ENCODE results near the gene CHCHD5.
A peak's percentile ranks its signal among the peaks of the same experiment; 100 is the strongest.

CHCHD5 gene

DNA sequence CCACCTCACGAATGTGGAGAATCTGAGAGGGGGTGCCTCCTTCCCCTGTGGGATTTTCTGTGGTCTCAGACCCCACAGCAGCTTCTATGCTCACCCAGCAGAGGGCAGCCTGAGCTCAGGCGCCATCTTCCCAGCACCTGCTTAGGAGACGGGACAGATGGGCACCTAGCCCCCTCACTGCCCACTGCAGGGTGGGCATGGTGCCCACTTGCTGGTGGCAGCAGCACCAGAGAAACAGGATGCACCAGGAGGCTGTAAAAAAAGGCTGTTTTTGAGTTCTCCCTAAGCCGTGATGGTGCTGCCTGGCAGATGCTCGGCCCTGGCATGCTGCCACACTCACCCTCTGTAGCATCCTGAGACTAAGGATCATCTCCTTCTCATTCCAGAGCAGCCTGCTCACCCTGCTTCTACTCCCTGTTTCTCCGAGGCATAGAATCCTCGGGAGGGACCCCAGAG is 42.2 kb downstream of the CHCHD5 start:
- peak; percentile 43 for DNase-seq

DNA sequence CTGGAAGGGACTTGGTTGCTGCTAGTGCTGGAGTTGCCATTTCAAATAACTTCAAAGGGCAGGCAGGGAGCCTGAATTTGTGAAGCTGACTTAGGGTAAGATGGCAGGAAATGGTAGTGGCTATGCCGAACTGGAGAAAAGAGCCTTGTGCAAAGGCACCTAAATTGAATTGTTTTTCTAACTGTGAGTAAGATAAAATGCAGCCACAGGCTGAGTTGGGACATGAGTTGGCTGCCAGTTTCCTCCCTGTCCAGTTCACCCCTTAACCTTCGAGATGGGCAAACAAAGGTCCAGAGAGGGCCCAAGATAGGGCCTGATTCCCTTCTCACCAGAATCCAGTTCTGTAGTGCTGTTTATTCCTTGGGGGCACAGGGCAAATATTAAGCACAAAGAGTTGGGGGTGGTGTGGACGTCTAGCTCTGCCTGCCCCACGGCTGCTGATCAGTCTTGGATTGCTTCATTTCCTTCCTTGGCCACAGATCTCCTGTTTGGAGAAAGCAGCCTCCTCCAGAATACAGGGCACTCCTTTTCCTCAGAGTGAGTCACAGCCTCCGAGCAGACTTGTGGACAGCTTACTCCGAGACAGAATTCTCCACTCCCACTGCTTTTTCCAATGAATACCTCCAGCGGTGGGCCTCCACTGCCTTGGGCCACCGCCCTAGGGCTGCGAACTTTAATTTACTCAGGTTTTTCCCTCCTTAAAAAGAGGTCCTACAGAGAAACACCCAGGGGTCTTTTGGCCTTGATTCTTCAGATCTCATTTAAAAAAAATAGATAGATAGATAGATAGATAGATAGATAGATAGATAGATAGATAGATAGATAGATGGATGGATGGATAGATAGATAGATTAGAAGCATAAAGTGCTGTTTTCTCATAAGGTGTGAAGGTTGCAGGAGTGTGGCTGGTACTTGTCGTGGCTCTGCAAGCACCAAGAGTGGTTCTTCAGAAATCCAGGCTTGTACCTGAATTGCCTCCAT is 42.9 kb downstream of the CHCHD5 start:
- DNase-seq, result no peak

DNA sequence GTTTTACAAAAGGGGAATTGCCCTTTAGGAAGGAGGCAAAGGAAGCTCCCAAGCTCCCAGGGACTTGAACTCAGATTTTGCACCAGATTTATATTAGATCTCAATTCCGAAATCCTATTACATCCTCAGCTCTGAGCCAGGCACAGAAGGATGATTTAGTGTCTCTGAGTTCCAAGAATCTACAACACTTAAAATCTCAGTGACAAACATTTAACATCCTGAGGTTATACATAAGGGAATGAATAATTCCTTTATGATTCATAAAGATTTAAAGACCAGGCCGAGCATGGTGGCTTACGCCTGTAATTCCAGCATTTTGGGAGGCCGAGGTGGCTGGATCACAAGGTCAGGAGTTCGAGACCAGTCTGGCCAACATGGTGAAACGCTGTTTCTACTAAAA is 44.8 kb downstream of the CHCHD5 start:
- DNase-seq, result no peak

DNA sequence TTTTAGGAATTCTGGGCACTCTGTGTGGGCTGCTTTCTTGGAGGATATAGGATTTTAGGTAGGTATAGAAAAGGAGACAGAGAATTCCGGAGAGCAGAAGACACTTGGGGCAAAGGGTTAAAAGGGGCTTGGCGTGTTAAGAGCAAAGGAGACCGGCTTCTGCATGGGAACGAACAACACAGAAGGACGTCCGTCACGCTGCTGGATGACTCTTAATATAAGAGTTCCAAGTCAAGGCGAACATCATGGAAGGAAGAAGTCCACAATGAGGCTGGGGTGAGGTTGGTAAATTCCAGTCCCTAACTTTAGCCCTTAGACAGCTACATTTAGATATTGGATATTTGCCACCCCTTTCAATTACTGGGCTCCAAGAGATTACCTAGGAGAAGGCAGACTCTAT is 45.4 kb downstream of the CHCHD5 start:
- DNase-seq, result no peak

DNA sequence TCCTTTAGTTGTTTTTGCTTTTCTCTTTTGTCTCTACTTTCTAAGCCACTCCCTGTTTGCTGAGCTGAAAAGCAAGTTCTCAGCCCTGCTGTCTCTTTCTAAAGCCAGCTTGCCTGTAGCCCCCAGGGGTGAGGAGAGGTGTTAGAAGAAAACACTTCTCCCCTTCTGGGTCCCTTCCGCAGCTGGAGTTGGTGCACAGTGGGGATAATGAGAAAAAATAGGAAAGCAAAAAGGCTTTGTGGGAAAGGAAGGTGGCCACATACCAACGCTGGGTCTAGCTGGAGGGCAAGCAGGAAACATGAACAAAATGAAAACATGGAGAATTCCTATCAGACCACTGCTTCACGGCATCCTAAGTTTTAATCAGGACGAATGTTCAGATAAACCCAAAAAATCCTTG is 45.9 kb downstream of the CHCHD5 start:
- no peak for DNase-seq

DNA sequence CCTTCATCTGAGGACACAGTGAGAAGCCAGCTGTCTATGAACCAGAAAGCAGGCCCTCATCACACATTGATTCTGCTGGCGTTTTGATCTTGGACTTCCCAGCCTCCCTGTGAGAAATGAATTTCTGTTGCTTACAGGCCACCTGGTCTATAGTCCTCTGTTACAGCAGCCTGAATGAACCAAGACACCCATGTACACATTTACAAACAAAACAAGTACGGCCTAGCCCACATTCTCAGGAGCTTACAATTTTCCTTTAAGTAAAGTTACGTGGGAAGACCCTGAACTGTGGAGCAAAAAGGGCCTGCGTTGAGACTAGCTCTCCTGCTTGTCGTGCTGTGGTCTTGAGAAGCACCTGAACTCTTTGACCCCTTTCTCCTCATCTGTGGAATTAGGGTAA is 49.3 kb downstream of the CHCHD5 start:
- DNase-seq, result no peak

DNA sequence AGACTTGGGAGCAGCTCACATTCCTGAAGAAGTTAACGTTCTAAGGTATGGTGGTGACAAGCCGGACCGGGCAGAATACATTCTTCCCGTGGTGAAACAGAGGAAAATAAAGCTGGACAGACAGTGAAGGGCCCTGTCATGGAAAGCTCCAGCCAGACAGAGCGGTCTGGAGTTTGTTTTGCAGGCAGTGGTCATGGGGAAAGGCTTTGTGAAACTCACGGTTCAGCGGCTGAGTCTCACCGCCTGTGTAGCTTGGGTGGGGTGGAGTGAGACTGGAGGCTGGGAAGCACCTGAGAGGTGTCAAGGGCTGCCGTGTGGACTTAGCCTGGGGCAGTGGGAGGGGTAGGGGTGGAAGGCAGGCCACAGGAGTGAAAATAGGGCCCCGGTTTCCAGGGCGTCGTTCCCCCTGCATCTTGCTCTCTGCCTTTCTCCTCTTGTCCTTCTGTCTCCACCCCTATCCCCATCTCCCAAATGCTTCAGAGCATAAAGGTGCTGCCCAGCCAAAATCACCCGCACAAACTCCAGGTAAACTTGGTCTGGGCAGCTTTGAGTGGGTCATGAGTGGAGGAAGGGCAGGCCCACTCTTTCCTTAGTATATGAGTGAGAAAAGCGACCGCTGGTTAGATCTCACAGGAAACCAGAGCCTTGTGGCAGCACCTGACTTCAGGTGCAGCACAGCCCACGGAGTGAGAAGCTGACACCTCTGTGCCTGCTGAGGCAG is 49.9 kb downstream of the CHCHD5 start:
- DNase-seq, result no peak

DNA sequence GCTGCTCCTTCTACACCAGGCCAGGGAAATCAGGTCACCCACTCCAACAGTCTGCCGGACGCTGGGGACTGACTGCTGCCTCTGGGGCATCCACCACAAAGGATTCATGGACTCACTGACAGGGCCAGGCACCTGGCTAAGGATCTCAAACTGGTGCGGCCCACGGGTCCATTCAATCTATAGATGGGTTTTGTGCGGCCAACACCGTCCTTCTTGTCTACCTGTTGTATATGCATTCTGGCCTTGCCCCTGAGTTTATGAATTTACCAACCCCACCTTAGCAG is 50.4 kb downstream of the CHCHD5 start:
- DNase-seq, result no peak

DNA sequence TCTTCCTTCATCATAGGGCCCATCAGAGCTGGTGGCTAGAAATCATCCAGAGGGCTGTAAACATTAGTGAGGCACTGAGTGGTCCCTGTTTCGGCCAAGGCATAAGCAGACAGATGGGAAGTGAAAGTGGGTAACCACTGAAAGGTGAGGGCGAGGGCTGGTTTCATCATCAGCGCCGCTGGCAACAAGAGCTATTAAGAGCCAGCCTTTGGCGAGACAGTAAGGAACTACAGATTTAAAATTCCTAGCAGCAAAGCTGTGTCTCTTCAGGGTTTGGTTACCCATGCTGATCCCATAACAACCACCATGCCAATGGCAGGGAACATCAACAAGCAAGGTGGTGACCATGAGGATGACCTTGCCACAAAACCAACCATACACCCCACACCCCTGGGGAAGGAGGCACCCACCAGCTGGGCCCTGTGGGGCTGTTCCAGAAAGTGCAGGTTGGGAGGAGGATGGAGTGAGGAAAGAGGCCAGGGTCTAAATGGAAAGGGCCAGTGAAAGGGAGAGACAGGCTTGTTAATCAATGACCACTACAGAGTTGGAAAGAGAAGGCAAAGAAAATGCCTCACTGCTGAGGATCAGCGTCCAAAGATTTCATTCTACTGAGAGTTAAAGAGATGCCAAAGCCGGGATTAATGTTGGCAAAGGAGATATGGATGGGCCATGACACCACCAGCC is 52.3 kb downstream of the CHCHD5 start:
- DNase-seq, result no peak

DNA sequence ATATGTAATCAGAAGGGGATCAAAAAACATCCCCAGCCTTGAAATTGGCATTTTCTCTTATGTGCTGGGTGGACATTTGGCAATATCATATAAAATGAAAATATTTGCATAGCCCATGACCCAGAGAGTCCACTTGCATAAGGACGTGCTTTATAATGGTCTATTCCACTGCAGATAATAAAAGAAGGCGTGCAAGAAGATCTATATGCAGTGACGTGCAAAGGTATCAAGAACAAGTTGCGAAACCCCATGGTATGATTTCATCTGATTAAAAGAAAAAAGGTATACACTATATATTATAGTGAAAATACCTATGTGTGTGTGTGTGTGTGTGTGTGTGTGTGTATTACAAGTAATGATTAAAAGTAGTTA is 52.9 kb downstream of the CHCHD5 start:
- no peak for DNase-seq
